HS-27A (cell line): ENCODE data around the gene UMPS.
"Not testable (repeated sequence)": the region's sequence is repeated elsewhere in the genome, so short reads cannot be mapped to it uniquely, and the experiment has no call there.

ENCODE experiments used
- DNase-seq: peaks from one replicate; pipeline ENCODE4 v3.0.0-alpha.2; 2012; ENCODE audit warnings: low read depth, missing footprints

The UMPS gene

GRCh38 chr3:124780356-124780755 is 50.1 kb downstream of the UMPS start:
- DNase-seq, result no peak

GRCh38 chr3:124780761-124781475 is 50.7 kb downstream of the UMPS start:
- no peak for DNase-seq

DNA sequence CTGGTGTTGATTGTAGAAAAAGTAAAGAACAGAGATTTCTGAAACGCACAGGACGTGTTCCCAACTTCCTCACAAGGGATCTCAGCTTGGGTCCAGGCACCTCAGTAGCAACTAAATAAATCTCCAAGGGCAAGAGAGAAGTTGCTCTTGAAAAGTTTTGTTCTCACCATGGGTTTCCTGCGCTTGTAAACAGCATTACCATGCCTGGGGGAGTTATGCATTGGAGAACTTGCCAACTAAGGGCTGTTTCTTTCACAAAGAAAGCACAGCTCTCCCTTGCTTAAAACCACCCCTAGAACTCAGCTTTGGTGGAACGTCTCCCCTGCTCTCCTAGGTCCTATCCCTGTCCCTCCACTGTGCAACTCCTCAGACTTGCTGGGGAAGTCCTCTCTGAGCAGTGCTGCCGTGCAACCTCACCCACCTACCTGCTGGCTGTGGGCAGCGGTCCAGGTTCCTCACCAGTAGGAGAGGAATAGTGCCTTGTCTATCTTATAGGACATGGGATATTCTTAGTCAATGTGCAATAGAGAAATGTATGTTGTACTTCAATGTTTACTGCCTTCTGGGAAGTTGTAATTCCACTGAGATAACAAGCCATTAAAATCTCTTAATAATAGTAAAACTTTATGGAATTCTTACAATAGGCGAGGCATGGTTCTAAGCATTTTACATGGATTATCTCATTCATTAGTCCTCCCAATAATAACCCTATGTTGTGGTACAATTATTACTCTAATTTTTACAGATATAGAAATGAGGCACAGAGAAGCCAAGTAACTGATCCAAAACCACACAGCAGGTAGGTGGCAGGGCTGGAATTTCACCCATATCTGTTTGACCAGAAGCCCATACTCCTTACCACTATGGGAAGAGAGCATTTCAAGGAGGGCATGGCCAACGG is 51.5 kb downstream of the UMPS start:
- DNase-seq, result no peak

GRCh38 chr3:124782377-124782712 is 52.1 kb downstream of the UMPS start:
- not testable (repeated sequence) for DNase-seq

DNA sequence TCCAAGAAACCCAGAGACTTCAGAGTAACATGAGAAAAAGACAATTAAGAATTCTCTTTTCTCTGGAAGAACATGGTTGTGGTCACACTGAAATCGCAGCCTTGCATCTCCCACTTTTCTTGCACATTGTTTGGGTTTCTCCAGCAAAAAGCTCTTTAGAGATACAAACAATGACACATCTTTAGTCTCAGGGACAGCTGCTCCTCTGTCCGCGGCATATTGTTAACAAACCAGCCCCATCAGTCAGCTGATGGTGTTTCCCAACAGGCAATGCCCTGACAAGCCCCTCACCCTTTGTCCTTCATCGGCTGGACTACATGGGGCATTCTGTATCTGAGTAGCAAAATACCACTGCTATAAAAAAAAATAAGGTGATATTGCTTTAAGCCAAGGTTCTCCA is 53.4 kb downstream of the UMPS start:
- no peak for DNase-seq

DNA sequence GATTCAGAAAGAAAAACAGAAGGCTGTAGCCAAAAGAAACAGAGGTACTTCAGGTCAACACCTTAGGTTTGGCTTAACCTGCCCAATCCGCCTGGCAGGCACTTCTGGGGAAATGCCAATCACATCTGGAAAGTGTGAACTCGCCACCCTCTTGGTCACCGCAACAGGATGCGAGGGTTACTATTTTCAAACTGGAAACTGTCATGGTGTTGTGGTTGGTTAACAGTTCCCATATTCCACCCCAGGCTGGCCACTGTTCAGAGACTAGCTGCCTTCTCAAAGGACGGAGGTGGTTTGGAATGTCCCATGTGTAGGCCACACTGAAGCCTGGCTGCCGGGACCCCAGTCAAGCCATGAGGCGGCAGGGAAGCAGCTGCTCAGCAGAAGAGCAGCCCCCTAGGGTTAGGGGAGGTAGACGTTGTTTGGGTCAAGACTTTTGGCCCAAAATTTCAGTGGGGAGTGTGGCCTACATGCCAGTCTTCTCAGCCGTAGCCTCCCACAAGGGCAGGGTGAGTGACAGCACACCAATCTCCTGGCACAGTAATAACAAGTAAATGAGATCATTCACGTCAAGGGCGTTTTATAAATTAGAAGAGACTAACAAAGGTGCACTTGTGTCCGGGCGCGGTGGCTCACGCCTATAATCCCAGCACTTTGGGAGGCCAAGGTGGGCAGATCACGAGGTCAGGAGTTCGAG is 54.6 kb downstream of the UMPS start:
- DNase-seq, result no peak

GRCh38 chr3:124785973-124786372 is 55.7 kb downstream of the UMPS start:
- no peak for DNase-seq

GRCh38 chr3:124786511-124787241 is 56.4 kb downstream of the UMPS start:
- no peak for DNase-seq

- DNase-seq, result no peak
Observed at GRCh38 chr3:124787476-124788195, 57.4 kb downstream of the UMPS start.

- DNase-seq, result no peak
Observed at GRCh38 chr3:124788254-124788745, 58.0 kb downstream of the UMPS start.

GRCh38 chr3:124789103-124789502 is 58.9 kb downstream of the UMPS start:
- DNase-seq, result not testable (repeated sequence)

DNA sequence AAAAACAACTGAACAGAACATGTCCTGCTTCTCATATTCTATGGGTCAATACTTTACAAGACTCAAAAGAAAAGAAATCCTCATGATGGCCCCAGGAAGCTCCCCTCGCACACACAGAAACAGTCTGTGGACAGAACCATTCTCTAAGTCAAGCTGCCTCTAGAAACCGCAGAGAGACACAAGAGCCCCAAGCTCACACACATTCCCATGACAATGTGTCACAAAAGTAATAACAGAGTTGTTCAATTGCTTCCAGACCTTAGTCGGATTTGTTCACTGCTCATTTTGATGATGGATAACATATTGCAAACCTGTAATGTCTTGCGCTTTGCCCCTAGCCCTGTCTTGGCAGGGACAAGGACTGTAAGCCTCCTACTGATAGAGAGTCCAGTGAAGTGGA is 60.9 kb downstream of the UMPS start:
- DNase-seq, result no peak

DNA sequence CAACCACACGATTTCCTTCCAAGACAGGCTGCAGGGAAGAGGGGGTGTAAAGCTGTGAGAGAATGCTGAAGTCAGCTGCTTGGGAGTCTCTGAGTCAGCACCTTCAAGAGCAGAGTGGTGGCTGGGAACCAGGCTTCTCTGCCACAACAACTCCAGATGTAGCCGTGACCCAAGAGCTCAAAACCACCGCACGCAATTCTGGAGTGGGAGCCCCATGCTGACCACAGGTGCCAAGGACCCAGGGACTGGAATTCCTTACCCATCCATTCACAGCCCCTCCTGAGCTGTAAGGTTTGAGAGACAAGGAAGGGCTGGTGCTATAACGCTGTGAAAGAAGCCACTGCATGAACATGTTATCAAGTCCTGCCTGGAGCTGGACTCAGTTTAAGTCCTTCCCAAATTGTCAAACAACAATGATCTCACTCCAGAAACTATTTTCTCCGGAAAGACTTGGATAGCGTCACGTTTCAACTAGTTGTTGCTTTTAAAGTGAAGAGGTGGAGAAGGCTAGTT is 61.4 kb downstream of the UMPS start:
- DNase-seq, result peak; percentile 86

GRCh38 chr3:124792341-124793040 is 62.2 kb downstream of the UMPS start:
- no peak for DNase-seq

DNA sequence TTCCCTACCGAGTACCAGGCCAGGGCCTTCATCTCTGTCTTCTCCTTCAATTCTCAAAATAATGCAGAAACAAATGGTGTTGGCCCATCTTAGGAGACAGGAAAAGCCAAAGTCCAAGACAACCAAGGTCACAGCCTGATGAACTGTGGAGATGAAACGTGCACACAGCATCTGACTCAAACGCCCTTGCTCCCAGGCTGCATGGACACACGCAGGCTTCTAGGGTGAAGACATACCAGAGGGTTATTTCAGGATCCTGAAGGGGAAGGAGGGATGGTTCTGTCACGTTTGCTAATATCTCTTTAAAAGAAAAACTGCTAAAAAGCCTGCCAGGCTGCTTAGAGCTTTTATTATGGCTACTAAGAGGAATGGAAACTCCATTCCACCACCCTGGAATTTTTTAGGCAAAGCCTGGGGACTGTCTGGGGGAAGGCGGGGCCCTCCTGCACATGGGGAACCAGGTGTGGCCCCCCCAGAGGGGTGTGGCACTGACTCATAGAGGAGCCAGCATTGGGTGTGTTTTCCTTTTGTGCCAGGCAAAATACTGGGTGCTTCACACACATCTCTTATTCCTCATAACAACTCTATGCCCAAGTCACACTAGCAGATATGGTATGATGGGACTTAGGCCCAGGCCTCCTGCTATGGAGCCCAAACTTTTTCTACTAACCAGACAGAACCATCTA is 62.9 kb downstream of the UMPS start:
- no peak for DNase-seq

GRCh38 chr3:124796477-124796876 is 66.2 kb downstream of the UMPS start:
- DNase-seq, result no peak

- DNase-seq, result no peak
Observed at GRCh38 chr3:124797426-124797945, 67.2 kb downstream of the UMPS start.
